ENCODE measurements around the gene CNR2.
"Not testable (repeated sequence)": the region's sequence is repeated elsewhere in the genome, so short reads cannot be mapped to it uniquely, and the experiment has no call there.

The CNR2 gene

DNA sequence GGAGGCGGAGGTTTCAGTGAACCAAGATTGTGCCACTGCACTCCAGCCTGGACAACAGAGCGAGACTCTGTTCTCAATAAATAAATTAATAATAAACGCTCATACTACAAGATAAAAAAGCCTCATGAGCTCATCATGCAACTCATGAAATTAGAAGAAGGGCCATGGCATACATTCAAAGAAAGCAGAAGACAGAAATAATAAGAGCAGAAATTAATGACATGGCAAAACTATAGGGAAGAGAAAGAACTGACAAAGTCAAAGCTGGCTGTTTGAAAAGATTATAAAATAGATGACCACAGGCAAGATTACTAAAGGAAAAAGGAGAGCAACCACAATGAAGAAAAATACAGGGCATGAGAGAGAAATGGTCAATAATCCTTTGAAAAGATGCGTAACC lies 30.4 kb downstream of the CNR2 start:
- DNase-seq: no peak

DNA sequence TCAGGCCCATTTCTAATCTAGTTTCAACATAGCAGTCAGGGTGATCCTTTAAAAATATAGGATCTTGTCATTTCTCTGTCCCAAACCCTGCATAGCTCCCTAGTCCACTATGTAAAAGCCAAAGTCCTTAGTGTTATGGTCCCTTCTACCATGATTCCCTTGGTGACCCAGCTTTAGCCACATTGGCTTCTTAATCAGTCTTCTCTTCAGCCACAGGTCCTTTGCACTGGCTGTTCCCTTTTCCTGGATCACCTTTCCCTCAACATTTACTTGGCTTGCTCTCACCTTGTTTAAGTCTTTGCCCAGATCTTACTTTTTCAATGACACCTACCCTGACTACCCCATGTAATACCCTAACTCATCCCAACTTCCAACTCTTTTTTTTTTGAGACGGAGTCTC lies 33.4 kb downstream of the CNR2 start:
- no peak for DNase-seq

DNA sequence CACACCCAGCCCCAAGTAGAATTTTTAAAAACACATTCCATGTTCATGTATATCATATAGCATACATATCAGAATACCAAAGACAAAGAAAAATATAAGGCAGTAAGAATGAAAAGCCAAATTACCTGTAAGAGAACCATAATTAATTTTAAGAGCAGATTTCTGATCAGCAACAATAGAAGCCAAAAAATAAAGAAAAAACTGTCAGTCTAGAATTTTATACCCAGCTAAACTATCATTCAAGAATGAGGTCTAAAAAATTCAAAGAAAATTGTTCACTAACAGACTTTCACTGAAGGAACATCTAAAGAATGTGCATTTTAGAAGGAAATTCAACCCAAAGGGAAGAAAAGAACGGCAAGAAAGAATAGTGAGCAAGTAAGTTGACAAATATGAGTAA lies 34.5 kb downstream of the CNR2 start:
- no peak for DNase-seq

DNA sequence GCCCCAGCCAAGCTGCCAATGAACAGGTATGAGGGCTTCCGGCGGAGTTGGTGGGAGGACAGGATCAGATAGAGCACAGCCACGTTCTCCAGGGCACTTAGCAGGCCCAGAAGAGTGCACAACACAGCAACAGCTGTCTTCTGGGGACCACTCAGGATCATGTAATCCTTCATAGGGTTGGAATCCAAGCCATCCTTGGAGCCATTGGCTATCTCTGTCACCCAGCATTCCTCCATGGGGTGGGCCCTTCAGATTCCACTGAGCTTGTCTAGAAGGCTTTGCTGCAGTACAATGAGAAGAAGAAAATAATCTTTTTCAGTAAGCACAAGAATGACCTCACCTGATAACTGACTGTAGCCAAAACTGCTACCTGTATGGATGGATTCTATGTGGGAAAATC lies 37.8 kb downstream of the CNR2 start:
- DNase-seq: no peak

DNA sequence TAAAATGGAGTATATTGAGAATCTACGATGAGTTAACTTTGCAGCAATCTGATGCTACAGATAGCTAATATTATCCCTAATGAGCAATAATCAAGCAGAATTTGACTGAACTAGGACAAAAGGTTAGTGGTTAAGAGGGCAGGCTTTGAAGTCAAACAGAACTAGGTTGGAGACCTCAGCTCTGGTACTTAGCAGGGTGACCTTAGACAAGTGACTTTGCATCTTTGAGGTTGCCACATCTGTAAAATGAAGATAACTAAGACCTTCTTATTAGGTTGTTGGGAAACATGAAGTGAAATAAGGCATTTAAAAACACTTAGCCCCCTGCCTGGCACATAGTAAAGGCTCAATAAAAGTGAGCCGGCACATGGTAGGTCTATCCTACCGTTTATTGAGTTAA lies 40.7 kb downstream of the CNR2 start:
- DNase-seq: peak; percentile 82

DNA sequence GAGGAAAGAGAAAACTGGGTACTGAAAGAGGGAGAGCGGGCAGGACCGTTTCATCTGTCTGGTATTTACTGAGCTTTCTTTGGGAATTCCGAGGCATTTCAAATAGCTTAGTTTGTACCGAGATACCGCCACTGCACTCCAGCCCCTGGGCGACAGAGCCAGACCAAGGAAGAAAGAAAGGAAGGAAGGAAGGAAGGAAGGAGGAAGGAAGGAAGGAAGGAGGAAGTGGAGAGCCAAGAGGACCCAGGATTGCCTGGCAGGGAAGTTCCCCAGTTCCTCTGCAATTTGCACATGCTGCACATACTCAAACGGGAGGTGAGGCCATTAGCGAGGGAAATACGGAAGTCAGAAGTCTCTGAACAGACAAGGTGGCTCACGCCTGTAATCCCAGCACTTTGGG lies 44.1 kb downstream of the CNR2 start:
- no peak for DNase-seq

DNA sequence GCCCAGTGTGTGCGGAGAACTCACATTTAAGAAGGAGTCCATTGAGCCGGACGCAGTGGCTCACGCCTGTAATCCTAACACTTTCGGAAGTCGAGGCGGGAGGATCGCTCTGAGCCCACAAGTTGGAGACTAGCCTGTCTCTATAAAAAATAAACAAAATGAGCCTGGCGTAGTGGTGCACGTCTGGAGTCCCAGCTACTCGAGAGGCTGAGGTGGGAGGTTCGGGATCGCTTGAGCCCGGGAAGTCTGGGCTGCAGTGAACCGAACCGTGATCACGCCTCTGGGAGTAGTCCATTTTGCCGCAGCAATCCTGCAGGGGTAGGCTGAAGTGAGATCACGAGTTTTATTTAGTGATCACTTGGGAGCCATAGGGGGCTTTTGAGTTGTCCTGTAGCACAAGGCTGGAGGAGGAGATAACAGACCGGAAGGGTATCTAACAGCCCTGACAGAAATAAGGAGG lies 44.6 kb downstream of the CNR2 start:
- peak; percentile 65 for DNase-seq

DNA sequence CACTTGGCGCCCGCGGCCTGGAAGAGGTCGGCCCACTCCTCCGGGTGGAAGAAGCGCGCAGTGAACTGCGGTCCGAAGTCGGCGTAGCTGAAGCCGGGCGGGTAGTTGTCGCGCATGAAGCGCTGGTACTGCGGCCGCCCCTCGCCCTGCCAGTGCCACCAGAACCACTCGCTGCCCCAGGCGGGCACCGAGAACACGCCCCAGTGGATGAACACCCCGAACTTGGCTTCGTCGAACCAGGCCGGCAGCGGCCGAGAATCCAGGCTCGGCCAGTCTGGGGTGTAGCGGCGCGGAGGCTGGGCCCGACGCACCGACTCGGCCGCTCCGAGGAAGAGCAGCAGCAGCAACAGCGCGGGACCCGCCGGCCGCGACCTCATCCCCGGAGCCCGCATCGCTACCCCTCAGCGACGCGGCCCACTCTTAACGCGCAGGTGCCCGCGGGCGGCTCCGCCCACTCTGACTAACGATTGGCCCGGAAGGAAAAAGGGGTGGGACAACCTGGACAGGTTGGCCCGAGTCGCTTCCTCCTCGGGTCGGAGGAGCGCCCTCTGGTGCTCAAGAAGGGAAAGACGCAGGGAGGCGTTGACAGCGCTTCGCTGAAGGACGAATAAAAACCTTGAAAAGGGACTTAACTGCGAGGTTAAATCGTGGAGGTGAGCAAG lies 45.1 kb downstream of the CNR2 start, which contains the start of gene FUCA1:
FUCA1 (minus strand) TSS at position 396 of the 662 bp plus-strand sequence; CDS start at position 392, 4 bp downstream.
- peak; percentile 97 for DNase-seq

DNA sequence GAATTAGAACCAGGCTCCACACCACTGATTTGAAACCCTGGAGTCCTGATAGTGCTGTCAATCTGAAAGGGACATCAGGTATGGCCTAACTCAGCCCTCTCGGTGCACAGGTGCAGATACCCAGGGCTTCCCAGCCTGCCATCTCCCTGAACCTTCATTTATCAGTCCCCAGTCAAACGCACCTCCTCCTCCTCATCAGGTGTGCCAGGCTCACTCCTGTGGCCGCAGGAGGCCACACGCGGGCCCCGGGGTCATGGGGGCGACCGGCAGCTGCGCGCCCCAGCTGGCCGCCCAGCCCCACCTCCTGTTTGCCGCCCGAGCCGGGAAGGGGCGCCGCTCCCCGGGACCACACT lies 45.6 kb downstream of the CNR2 start:
- peak; percentile 22 for DNase-seq

DNA sequence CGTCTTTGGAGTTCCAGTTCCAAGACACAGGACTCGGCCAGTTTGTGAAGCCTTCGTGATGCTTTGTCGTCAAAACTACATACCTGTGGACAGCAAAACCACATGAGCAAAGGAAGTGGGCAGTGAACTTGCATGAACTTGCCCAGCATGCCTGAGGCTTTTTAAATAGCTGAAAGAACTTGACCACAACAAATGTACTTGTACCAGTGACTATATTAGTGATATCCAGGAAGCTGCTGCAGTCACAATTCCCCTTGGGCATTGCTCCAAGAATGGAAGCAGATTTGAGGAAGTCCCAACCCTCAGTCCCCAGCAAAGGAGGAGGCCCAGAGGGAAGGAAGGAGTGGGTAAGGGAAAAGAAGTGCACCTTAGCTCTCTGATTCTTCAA lies 47.6 kb downstream of the CNR2 start:
- DNase-seq: no peak

DNA sequence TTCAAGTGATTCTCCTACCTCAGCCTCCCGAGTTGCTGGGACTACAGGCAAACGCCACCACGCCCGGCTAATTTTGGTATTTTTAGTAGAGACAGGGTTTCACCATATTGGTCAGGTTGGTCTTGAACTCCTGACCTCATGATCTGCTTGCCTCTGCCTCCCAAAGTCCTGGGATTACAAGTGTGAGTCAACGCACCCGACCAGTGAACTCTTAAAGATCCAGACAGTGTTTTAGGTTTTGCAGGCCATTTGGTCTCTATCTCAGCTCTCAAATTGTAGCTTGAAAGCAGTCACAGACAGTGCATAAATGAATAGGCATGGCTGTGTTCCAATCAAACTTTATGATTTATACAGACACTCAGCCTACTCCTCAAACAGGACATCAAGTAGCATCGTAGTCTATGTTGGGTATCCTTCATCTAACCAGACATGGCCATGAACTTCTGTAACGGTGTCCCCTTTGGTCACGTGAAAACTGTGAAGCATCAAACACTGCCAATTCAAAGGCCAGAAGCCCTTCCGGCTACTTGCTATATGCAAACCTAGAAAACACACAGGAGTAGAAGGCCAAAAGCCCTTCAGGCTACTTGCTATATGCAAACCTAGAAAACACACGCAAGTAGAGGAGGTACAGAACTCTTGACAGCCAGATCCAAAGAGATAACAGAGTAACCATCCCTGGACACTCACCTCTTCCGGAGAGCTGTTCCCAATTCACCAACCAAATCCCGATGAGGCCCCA lies 48.2 kb downstream of the CNR2 start:
- no peak for DNase-seq

DNA sequence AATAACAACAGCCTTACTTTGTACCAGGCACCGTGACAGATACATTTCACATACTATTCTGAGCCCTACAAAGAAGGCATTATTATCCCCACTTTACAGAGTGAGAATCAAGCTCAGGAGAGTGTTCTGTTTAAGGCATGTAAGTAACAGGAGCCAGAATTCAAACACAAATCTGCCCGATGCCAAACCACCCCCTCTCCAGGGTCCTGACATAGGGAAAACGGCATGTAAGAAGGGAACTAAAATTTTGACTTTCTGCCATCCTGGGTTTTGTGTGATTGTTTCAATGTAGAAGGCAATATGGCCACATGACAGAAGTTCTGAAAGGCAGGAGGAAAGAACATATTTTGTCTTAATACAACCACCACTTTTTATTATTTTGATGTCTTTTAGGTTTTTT lies 50.5 kb downstream of the CNR2 start:
- no peak for DNase-seq

DNA sequence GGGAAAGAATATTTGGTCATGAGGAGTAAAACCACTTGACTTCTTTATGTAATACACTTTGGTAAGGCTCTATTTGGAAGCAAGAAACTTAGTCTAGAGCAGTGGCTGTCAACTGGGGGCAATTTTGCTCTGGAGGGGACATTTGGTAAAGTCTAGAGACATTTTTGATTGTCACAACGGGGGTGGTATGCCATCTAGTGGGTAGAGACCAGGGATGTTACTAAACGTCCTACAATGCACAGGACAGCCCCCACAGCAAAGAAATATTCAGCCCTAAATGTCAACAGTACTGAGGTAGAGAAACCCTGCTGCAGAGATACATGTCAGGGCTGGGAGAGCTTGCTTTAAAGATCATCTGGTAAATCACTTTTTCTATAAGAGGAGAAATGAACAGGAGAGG lies 58.6 kb downstream of the CNR2 start:
- DNase-seq: peak; percentile 73

DNA sequence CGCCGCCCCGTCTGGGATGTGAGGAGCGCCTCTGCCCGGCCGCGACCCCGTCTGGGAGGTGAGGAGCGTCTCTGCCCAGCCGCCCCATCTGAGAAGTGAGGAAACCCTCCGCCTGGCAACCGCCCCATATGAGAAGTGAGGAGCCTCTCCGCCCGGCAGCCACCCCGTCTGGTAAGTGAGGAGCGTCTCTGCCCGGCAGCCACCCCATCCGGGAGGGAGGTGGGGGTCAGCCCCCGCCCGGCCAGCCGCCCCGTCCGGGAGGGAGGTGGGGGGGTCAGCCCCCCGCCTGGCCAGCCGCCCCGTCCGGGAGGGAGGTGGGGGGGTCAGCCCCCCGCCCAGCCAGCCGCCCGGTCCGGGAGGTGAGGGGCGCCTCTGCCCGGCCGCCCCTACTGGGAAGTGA lies 60.0 kb downstream of the CNR2 start:
- DNase-seq: not testable (repeated sequence)

DNA sequence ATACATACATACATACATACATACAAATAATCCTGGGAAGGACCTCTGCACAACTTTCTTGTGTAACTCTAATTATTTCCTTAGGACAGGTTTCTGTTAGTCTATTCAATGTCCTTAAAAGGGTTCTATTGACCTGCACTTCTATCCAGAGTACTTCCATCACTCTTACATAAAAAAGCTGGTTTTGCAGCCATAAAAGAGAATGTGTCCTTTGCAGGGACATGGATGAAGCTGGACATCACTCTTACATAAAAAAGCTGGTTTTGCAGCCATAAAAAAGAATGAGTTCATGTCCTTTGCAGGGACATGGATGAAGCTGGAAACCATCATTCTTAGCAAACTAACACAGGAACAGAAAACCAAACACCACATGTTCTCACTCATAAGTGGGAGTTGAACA lies 61.8 kb downstream of the CNR2 start:
- not testable (repeated sequence) for DNase-seq

DNA sequence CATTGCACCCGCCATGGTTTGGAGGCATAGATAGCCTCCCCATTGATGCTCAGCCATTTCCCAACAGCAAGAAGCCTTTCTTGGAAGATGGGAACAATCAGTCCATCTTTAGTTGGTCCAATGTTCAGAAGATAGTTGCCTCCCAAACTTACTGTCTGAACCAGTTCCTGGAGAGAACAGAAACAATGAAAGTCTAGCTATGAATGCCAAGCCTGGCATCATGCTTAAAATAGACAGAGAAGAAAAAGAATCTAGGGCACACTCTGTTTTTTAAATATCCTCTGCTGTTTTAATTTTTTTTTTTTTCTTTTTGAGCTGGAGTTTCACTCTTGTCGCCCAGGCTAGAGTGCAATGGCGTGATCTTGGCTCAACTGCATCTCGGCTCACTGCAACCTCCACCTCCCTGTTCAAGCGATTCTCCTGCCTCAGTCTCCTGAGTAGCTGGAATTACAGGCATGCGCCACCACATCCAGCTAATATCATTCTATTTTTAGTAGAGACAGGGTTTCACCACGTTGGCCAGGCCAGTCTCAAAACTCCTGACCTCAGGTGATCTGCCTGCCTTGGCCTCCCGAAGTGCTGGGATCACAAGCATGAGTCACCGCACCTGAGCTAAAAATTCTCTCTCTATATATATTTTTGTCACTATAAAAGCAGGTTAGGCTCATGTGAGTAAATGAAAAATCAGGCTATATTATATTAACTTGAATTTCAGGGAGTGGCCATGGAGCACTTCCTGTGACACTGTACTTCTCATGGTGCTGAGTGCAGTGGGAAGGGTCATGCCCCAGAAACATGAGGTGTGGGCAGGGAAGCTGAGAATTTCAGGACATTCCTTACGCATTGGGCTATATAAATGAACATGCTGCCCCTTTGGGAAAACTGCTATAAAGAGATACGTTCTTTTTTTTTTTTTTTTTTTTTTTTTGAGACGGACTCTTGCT lies 64.2 kb downstream of the CNR2 start:
- DNase-seq: no peak

DNA sequence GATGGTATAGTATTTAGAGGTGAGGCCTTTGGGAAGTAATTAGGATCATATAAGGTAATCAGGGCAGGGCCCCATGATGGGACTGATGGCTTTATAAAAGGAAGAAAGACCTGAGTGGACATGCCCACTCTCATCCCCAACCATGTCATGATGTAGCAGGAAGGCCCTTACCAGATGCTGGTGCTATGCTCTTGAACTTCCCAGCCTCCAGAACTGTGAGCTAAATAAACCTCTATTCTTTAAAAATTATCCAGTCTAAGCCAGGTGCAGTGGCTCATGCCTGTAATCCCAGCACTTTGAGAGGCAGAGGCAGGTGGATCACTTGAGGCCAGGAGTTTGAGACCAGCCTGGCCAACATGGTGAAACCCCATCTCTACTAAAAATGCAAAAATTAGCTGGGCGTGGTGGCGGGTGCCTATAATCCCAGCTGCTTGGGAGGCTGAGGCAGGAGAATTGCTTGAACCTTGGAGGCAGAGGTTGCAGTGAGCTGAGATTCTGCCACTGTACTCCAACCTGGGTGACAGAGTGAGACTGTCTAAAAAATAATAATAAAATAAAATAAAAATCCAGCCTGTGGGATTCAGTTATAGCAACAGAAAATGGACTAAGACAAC lies 65.6 kb downstream of the CNR2 start:
- DNase-seq: not testable (repeated sequence)

DNA sequence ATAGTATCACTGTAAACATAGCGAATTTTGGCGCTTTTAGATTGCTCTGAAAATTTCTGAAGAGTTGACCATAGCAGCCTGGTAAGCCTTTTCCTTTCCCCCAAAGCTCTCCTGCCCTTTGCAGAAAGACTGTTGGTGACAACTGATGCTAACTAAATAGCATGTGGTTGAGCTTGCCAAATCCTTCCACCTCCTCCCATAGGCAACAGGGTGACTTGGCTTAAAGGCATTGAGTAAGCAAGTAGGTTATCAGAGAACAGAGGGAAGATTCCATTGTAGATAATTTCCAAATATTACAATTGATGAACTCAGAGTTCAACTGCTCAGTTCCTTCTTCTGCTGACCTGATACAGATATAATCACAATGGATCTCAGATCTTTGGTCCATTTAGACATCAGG lies 68.0 kb downstream of the CNR2 start:
- peak; percentile 56 for DNase-seq

DNA sequence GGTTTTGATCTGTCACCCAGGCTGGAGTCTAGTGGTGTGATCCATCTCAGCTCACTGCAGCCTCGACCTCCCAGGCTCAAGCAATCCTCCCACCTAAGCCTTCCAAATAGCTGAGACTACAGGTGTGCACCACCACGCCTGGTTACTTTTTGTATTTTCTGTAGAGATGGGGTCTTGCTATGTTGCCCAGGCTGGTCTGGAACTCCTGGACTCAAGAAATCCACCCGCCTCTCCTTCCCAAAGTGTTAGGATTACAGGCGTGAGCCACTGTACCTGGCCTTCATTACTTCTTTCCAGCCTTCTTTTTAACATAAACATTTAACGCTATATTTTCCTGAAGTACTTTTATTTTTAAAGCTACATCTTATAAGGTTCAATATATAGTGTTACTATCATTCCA lies 69.5 kb downstream of the CNR2 start:
- no peak for DNase-seq

DNA sequence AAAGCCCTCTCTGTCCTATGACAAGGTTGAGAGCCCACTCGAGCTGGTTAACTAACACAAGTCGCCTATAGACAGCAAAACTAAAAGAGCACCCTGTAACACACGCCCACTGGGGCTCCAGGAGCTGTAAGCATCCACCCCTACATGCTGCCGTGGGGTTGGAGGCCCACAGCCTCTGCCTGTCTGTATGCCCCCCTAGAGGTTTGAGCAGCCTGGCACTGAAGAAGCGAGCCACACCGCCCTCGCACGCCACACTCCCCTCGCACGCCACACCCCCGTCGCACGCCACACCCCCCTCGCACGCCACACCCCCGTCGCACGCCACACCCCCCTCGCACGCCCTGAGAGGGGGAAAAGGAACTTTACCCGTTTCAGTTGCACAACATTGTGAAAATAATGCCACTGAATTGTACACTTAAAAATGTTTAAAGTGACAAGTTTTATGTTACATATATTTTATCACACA lies 74.7 kb downstream of the CNR2 start:
- DNase-seq: peak; percentile 86

DNA sequence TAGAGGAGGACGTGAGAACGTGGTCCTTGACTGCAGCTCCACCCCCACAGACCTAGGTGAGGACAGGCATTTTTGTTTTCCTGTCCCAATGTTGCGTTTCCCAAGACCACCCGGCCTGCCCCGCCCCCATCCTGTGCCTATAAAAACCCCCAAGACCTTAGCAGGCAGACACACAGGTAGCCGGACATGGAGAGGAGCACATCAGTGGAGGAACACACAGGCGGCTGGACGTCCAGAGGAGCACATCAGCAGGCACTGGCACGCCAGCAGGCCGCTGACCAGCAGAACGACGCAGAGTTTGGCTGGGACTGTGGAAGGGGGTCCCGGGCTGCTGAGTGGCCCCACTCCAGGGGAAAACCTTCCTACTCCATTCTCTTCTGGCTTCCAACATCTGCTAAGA lies 75.3 kb downstream of the CNR2 start:
- DNase-seq: no peak

DNA sequence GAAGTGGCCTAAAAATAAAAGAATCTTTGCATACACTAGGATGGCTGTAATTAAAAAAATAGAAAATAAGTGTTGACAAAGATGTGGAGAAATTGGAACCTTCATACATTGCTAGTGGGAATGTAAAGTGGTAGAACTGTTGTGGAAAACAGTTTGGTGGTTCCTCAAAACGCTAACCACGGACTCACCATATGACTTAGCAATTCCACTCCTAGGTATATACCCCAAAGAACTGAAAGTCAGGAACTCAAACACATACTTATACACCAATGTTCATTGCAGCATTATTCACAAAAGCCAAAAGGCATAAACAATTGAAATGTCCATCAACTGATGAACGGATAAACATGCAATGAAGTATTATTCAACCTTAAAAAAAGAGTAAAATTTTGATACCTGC lies 77.1 kb downstream of the CNR2 start:
- DNase-seq: peak; percentile 37

DNA sequence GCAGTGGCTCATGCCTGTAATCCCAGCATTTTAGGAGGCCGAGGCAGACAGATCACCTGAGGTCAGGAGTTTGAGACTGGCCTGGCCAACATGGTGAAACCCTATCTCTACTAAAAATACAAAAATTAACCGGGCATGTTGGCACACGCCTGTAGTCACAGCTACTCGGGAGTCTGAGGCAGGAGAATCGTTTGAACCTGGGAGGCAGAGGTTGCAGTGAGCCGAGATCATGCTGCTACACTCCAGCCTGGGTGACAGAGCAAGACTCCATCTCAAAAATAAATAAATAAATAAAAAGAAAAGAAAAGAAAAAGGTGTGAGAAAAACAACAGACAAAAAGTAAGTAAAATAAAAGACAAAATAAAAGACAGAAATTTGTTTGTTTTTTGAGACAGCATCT lies 79.0 kb downstream of the CNR2 start:
- not testable (repeated sequence) for DNase-seq

Data from hematopoietic multipotent progenitor cell treated with erythropoietin and hydrocortisone succinate and interleukin-3 and kit ligand, for 6 days (in vitro differentiated cells).